Stomach (tissue), 4 donors: ENCODE results near the gene KCNG3.

Experiments used
- EP300 ChIP-seq: sonication (generic); formaldehyde crosslinking; IDR thresholded peaks from one replicate; pipeline ENCODE4 v1.6.1; 2017; ENCODE audit warnings: antibody characterized with exemption
- POLR2A ChIP-seq, 4 donors: fragments of 450-650 bp; IDR thresholded peaks; one replicate each; pipeline ENCODE4 v1.6.1; 2016; ENCODE audit warnings: antibody characterized with exemption in 4 of 4, control low read depth in 2 of 4, mild to moderate bottlenecking in 1 of 4, moderate library complexity in 1 of 4
- POLR2AphosphoS5 ChIP-seq, 3 donors: sonication (generic); formaldehyde crosslinking; IDR thresholded peaks; one replicate each; pipeline ENCODE4 v1.6.1; 2016; ENCODE audit warnings: antibody characterized with exemption in 3 of 3
- TF ChIP-seq, protein P1 (sequence below), 7 experiments: fragments of 450-650 bp in 4 of 7; fragments of 200-600 bp in 3 of 7; sonication (generic) in 3 of 7; IDR thresholded peaks; one replicate each; pipeline ENCODE4 v1.5.1; 2016 to 2019; ENCODE audit warnings: antibody characterized with exemption in 7 of 7, control low read depth in 2 of 7, mild to moderate bottlenecking in 1 of 7

- TF ChIP-seq, protein P1, sequence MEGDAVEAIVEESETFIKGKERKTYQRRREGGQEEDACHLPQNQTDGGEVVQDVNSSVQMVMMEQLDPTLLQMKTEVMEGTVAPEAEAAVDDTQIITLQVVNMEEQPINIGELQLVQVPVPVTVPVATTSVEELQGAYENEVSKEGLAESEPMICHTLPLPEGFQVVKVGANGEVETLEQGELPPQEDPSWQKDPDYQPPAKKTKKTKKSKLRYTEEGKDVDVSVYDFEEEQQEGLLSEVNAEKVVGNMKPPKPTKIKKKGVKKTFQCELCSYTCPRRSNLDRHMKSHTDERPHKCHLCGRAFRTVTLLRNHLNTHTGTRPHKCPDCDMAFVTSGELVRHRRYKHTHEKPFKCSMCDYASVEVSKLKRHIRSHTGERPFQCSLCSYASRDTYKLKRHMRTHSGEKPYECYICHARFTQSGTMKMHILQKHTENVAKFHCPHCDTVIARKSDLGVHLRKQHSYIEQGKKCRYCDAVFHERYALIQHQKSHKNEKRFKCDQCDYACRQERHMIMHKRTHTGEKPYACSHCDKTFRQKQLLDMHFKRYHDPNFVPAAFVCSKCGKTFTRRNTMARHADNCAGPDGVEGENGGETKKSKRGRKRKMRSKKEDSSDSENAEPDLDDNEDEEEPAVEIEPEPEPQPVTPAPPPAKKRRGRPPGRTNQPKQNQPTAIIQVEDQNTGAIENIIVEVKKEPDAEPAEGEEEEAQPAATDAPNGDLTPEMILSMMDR (IDR thresholded peaks at IDR 0.05): no peak
- no peak for TF ChIP-seq POLR2A (IDR thresholded peaks at IDR 0.05)
- TF ChIP-seq POLR2AphosphoS5 (IDR thresholded peaks at IDR 0.05): no peak
- TF ChIP-seq EP300: no peak
Measured at GRCh38 chr2:42542871-42543270, 49.1 kb upstream of the KCNG3 start.
